Calu3 (cell line): Measurements from ENCODE around the gene CNKSR3. TPM values are rescaled to one million over a fixed set of nuclear protein-coding genes. Genes with fewer than 3 reads are reported as not detected.

ENCODE experiments used
- BruUV-seq: library from RNA; stranded (reverse); fragments of 400-500 nt; replicated peaks from 2 replicates; lab custom pipeline; 2021; lab: Mats Ljungman, UMichigan
- CTCF ChIA-PET: fragments of 300-600 bp; sonication (Branson Sonifier 250); formaldehyde crosslinking; loops from one replicate; lab custom pipeline; 2022; ENCODE audit warnings: antibody characterized with exemption; lab: Charles Lee
- DNase-seq: peaks from one replicate; pipeline ENCODE4 v3.0.0; 2022
- H3K27ac Mint-ChIP-seq: one replicate; pipeline ENCODE4 v1.8.0; 2022; ENCODE audit warnings: mixed read lengths; ENCODE audit not compliant: unreplicated experiment
- H3K27me3 Mint-ChIP-seq: one replicate; pipeline ENCODE4 v1.8.0; 2022; ENCODE audit warnings: mixed read lengths; ENCODE audit not compliant: unreplicated experiment
- H3K36me3 Mint-ChIP-seq: one replicate; pipeline ENCODE4 v1.8.0; 2022; ENCODE audit warnings: mild to moderate bottlenecking, moderate library complexity, mixed read lengths; ENCODE audit not compliant: insufficient read depth, unreplicated experiment
- H3K4me1 Mint-ChIP-seq: one replicate; pipeline ENCODE4 v1.8.0; 2022; ENCODE audit warnings: mild to moderate bottlenecking, low read depth, mixed read lengths; ENCODE audit not compliant: unreplicated experiment
- H3K4me3 Mint-ChIP-seq: one replicate; pipeline ENCODE4 v1.8.0; 2022; ENCODE audit warnings: mild to moderate bottlenecking, low read depth, moderate library complexity, mixed read lengths; ENCODE audit not compliant: unreplicated experiment
- H3K9me3 Mint-ChIP-seq: one replicate; pipeline ENCODE4 v1.8.0; 2022; ENCODE audit warnings: low read depth, mixed read lengths; ENCODE audit not compliant: unreplicated experiment
- CTCF ChIP-seq: fragments of 200-600 bp; IDR thresholded peaks from one replicate; pipeline ENCODE4 v1.8.0; 2022; ENCODE audit warnings: antibody characterized with exemption; ENCODE audit not compliant: unreplicated experiment
- intact Hi-C: fragments of 100-400 bp; cut with micrococcal nuclease; formaldehyde crosslinking; loops from one replicate; pipeline ENCODE4 v1.10.0; 2022; ENCODE audit not compliant: unreplicated experiment
- total RNA-seq: library from RNA; stranded (reverse); gene quantifications from 2 replicates; pipeline ENCODE4 v1.2.3, GENCODE V29; 2022

Gene CNKSR3
- total RNA-seq, 1 experiment from 2014 or later: 4.0 TPM

- Mint-ChIP-seq H3K4me3 (no peak overlapping the region), H3K27ac (no peak overlapping the region), H3K4me1 (peaks cover 16% of the 10 kb centered on the region), H3K36me3 (peaks cover 5% of the 10 kb centered on the region), H3K27me3 (peaks cover 44% of the 10 kb centered on the region), H3K9me3 (no peaks in the 10 kb centered on the region)
- no peak for TF ChIP-seq CTCF
- DNase-seq: no peak
- no TSS peak for BruUV-seq
- intact Hi-C loops: no loop called here
- CTCF ChIA-PET: no interaction called here
Observed at GRCh38 chr6:154384191-154384590, 126.3 kb downstream of the CNKSR3 start.

GRCh38 chr6:154383273-154383672, 127.2 kb downstream of the CNKSR3 start:
- Mint-ChIP-seq H3K27me3 (peaks cover 52% of the 10 kb centered on the region), H3K36me3 (peaks cover 5% of the 10 kb centered on the region), H3K9me3 (no peaks in the 10 kb centered on the region), H3K4me3 (no peak overlapping the region), H3K27ac (no peak overlapping the region), H3K4me1 (peaks cover 16% of the 10 kb centered on the region)
- TF ChIP-seq CTCF: no peak
- intact Hi-C loops: no loop called here
- CTCF ChIA-PET: no interaction called here
- no TSS peak for BruUV-seq
- no peak for DNase-seq

DNA sequence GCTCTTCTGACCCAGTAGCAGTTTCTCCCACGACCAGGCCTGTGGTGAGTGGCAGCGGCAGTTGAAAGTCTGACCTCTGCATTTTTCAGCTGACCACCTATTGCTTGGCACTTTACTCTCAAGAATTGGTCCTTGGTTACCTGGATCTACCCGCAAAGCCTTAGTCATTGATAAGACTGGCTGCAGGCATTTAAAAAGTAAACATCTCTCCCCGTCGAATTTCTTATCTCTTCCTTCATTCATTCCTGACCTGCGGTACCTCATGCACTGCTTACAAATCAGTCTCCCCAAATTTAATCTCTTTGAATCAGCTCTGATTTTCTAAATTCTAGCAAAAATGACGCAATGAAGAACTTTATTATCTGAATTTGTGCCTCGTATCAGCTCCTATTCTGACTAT, 127.7 kb downstream of the CNKSR3 start:
- TF ChIP-seq CTCF: no peak
- peaks cover 57% of the 10 kb centered on the region for H3K27me3 Mint-ChIP-seq
- H3K4me1 Mint-ChIP-seq: peaks cover 16% of the 10 kb centered on the region
- CTCF ChIA-PET: interaction anchor here (0.6 kb wide), 1 partner anchor 187 kb away, joined by 3 read pairs; no protein-coding TSS in a partner anchor
- no peaks in the 10 kb centered on the region for H3K9me3 Mint-ChIP-seq
- intact Hi-C loops: no loop called here
- no peak overlapping the region for H3K4me3 Mint-ChIP-seq
- H3K27ac Mint-ChIP-seq: no peak overlapping the region
- BruUV-seq: no TSS peak
- DNase-seq: peak; percentile 56
- no peaks in the 10 kb centered on the region for H3K36me3 Mint-ChIP-seq

DNA sequence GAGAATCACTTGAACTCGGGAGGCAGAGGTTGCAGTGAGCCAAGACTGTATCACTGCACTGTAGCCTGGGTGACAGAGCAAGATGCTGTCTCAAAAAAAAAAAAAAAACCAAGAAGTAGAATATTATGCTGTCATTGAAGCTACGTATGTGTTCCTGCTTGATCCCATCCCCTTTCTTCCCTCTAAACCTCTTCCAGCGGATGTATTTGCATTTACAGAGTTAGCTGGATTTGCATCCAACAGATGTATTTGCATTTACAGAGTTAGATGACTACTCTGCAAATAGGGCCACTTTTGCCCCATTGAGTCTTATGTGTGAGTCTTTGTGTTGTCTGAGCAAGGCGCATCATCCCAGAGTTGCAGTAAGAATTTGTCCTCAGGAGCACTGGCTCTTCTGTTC, 128.9 kb downstream of the CNKSR3 start:
- no peaks in the 10 kb centered on the region for H3K9me3 Mint-ChIP-seq
- no peak overlapping the region for H3K27ac Mint-ChIP-seq
- H3K27me3 Mint-ChIP-seq: peaks cover 62% of the 10 kb centered on the region
- no peaks in the 10 kb centered on the region for H3K36me3 Mint-ChIP-seq
- CTCF ChIA-PET: interaction anchor here (0.8 kb wide), 1 partner anchor 22 kb away, joined by 4 read pairs; no protein-coding TSS in a partner anchor
- no peak for DNase-seq
- no TSS peak for BruUV-seq
- H3K4me1 Mint-ChIP-seq: peaks cover 8% of the 10 kb centered on the region
- no peak overlapping the region for H3K4me3 Mint-ChIP-seq
- no peak for TF ChIP-seq CTCF
- intact Hi-C loops: no loop called here
